HG02623 (cell line): ENCODE data around the gene CCDC50.

Experiments
- ATAC-seq: cut with Tn5 transposase; IDR thresholded peaks from one replicate; pipeline ENCODE4 v1.9.1; 2021; ENCODE audit warnings: moderate library complexity; ENCODE audit not compliant: unreplicated experiment

The CCDC50 gene

DNA sequence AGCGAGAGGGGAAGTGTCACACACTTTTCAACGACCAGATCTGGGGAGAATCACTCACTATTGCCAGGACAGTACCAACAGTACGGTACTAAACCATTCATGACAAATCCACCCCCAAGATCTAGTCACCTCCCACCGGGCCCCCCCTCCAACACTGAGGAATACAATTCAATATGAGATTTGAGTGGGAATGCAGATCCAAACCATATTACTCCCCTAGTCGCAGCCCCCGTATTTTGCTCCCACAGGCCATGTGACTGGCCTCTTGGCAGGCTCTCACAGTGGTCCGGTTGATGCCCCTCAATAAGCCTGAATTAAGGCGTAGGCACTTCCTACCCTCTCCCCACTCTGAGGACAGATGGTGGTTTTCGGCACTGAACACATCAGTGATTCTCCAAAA, 86.4 kb downstream of the CCDC50 start:
- ATAC-seq: no peak

DNA sequence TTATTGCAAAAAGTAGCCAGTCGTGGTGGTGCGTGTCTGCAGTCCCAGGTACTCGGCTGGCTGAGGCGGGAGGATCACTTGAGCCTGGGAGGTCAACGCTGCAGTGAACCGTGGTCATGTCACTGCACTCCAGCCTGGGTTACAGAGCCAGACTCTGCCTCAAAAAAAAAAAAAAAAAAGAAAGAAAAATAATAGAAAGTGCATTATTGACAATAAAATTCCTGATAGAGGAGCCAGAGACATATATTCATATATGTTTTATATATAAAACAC, 88.2 kb downstream of the CCDC50 start:
- ATAC-seq: no peak

DNA sequence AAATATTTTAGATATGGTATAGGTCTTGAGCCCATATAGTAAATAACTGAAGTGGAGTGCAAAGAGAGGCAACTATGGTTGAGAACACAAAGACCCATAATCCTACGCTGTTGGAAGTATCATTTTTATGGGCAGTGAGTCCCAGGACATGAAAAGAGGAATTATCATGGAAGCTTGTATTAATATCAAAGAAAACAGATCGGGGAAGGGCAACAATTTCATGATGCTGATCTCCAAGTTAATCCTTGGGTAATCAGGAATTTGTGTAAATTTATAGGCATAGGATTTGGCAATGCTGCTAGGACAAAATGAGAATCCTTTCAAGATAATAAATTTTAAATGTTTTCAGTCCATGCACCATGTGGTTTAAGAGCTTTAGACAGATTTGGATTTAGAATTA, 91.6 kb downstream of the CCDC50 start:
- no peak for ATAC-seq

DNA sequence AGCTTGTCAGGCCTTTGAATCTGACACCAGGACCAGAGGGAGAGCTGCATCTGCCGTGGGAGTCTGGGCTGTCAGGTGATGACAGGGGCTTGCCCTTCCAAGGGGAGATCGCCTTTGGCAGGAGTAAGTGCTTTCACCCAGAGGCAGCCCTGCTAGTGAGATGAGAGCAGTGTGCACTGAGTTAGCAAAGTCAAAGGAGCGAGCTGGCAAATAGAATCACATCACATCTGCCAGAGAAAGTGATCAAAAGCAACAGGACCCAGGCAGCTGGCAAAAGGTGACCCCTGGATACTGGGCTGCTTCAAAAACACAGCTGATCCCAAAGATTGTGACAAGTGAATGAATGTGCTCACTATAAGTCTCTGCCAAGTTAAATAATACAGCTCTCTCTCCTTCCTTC, 95.7 kb downstream of the CCDC50 start:
- ATAC-seq: no peak

DNA sequence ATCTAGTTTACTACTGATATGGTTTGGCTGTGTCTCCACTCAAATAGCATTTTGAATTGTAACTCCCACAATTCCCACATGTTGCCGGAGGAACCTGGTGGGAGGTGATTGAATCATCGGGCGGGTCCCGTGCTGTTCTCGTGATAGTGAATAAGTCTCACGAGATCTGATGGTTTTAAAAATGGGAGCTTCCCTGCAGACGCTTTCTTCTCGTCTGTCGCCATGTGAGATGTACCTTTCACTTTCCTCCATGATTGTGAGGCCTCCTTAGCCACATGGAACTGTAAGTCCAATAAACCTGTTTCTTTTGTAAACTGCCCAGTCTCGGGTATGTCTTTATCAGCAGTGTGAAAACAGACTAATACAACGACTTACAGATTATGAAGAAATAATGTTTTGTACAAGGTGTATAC, 96.1 kb downstream of the CCDC50 start:
- ATAC-seq: no peak

DNA sequence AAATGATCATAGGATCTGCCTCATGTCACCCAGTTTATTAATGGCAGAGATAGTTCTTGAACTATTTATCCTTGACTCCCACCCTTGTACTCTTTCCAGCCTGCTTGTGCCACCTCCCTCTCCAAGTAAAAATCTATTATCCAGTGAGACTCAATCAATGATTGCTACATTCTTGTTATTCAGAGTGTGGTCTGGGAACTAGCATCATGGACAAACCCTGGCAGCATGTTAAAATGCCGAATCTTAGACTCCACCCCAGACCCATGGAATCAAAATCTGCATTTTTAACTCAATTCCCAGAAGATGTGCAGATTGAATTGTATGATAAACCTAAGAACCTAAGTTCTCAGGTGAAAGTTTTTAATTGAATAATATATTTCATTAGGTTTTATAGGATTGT, 97.1 kb downstream of the CCDC50 start:
- ATAC-seq: no peak

DNA sequence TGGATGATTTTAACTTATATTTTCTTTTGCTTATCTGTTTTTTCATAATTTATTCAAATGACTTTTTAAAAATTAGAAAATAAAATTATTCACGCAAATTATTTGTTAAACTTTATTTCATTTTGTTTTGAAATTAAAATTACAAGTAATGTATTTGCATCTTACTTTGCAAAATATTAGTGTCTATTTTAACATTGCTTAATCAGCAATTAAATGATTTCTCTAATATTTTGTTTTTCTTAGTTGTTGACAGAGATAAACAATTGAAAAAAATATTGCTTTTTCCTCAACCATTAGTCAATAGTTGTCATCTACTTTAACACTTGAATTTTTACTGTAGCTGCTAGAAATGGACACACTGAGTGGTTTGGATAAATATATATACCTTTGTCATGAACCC, 99.0 kb downstream of the CCDC50 start:
- ATAC-seq: no peak

DNA sequence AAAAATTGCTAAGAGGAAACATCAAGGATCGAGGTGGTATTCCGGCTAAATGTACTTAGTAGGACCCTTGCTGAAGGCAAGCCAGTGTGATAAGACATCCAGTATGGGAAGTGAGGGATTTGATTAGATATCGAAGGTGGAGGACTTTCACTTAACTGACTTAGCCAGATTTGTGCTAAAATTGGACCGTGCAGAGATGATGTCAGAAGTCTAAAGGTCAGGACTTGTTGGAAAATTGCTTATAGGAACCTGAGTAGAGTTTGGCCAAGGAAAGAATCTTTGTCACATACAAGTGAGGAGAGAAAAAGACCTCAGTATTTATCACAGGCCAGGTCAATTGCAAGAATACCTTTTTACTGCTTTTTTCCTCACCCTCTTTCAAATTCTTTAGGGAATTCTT, 100.9 kb downstream of the CCDC50 start:
- ATAC-seq: no peak

DNA sequence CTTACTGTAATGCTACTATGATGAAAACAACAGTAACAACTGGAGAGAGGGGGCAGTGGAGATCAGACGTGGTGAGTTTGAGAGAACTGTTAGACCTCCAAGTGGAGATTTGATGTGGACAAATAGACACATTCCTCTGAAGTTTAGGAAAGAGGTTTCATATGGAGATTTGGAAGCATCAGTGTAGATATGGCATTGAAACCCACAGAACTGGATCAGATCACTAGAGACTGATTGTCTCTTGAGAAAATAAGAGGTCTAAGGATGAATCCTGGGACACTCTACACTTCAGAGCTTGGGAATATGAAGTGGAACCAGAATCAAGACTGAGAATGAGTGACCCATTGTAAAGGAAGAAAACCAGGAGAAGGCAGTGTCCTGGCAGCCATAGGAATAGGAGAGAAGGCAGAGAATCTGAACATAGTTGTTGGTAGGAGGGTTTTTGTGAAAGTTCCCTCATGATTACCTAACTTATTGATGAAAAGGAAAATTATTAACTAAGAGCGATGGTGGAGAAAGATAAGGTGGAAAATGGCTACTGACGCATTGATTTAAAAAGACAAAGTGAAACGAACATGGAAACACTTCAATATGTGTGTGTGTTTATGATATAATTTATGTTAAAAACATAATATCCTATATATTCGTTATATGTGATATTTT, 102.1 kb downstream of the CCDC50 start:
- ATAC-seq: no peak

DNA sequence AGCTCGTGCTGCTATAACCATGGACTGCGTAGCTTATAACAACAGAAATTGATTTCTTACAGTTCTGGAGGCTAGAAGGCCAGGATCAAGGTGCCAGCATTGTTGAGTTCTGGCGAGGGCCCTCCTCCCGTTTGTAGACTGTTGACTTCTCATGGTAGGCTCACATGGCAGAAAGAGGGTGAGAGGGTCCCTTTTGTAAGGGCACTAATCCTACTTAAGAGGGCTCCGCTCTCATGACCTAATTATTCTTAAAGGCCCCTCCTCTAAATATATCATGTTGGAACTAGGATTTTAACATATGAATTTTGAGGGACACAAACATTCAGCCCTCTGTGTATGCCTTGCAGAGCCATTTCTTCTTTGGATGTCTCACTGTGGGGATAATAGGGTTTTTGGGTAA, 103.0 kb downstream of the CCDC50 start:
- no peak for ATAC-seq

DNA sequence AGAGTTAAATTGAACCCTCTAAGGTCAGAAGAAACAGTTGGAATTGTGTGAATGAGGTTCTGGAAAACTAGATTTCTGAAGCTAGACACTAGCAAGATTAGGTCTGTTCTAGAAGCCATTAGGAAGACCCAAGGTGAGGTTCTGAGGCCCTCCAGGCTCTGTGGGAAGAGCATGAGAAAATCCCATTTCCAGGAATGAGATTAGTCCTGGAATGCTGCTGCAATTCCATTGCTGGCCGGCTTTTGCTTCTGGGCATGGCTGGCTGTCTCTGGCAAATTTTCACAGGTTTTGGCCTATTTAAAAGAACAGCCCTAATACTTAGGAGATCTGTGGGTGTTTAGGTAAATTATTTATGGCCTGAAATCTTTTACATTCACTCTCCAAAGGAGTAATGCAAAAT, 104.8 kb downstream of the CCDC50 start:
- ATAC-seq: no peak

DNA sequence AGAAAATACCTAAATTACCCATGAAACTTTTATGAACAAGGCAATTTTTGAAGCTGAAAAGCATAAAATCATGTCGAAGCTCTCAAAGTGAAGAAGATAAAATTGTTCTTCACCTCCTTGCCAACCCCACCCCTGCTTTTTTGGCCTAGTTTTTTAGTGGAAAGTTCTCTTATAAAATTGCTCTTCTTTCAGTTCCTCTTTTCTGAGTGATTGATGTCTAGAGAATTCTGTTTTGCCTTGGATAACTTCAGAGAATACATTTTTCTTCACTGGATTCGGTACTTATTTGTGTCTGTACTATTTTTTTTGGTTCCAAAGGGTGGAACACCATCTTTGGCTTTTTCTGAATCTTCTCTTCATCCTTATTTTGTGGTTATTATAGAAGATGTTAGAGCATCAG, 106.8 kb downstream of the CCDC50 start:
- ATAC-seq: no peak

DNA sequence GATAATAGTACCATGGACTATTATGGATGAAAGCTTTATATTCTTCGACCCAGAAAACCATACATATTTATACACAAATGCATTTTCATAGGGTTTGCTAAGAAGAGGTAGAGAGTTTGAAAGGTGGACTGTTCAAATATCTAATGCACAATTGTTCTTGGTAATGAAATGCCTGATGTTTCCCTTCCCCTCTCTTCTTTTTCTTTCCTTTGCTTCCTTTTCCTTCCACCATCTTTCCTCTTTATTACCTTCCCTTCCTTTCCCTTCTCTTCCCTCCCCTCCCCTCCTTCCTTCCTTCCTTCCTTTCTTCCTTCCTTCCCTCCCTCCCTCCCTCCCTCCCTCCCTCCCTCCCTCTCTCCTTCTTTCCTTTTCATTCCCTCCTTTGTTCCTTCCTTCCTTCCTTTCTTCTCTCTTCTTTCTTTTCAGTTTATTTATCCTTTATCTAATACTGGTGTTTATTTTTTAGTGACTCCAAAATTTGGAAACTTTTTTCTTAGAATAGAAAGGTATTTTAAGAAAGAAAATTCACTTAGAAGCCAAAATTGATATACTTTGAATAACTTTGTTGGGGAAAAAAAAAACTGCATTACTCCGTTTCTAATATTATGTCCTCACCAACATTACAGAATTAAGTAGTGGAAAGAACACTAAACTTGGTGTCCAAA, 109.1 kb downstream of the CCDC50 start:
- ATAC-seq: no peak

DNA sequence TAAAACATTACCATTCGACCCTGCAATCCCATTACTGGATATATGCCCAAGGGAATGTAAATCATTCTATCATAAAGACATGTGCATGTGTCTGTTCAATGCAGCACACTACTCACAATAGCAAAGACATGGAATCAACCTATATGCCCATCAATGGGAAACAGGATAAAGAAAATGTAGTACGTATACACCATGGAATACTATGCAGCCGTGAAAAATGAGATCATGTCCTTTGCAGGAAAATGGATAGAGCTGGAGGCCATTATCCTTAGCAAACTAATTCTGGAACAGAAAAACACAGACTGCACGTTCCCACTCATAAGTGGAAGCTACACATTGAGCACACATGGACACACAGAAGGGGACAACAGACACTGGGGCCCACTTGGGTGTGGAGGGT, 111.3 kb downstream of the CCDC50 start:
- ATAC-seq: no peak

DNA sequence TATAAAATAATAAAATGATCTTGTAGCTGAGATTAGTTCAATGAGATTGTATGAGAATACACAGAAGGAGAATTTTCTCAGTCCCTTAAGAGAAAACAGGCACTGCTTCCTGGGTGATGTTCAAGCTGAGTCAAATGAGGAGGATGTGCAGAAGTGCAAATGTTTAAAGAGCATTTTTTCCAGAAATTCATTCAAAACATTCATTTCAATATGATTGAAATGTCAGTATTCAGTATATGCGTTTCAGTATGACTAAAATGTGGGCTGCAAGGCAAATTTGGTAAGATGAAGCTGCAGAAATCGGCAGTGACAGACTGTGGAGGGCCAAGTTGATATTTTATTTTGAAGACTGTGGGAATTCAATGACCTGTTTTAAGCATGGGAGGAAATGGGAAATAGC, 112.5 kb downstream of the CCDC50 start:
- no peak for ATAC-seq

DNA sequence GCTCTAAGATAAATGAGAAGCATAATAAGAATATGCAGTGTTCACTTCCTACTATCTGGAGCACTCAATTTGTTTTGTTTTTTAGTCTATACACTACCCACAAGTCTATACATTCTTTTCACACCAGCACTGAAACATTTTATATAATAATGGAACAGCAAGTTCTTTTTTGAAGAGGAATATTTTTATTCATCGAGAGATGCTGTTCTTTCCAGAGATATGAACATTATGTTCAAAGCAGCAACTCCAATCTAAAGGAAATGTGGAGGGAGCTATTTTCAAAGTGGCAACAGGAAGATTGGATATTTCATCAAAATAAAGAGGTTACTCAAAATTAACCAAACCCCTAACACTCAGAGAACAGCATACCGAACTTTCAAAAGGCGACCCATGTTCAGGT, 115.4 kb downstream of the CCDC50 start:
- ATAC-seq: no peak
